Panc1 (cell line): ENCODE results near the gene RNF138.

ENCODE experiments used
- CTCF ChIP-seq: fragments of 450-650 bp; IDR thresholded peaks from 2 replicates; pipeline ENCODE4 v1.5.1; 2017; ENCODE audit warnings: mild to moderate bottlenecking
- POLR2AphosphoS5 ChIP-seq: IDR thresholded peaks from 2 replicates; pipeline ENCODE4 v1.6.1; 2012; ENCODE audit warnings: mild to moderate bottlenecking, low read depth, low read length, moderate library complexity
- REST ChIP-seq, 2 experiments: IDR thresholded peaks; 2 replicates each; pipeline ENCODE4 v1.6.1; 2011 to 2012; ENCODE audit warnings: low read depth in 2 of 2, control low read depth in 1 of 2, low read length in 1 of 2, mild to moderate bottlenecking in 1 of 2, moderate library complexity in 1 of 2; ENCODE audit not compliant: insufficient read depth in 1 of 2
- TCF7L2 ChIP-seq: IDR thresholded peaks from 2 replicates; pipeline ENCODE4 v1.6.1; 2011; ENCODE audit warnings: mild to moderate bottlenecking, low read depth, low read length, inconsistent platforms

- TF ChIP-seq CTCF: no peak
- no peak for TF ChIP-seq REST (IDR thresholded peaks at IDR 0.05; ENCODE audit: insufficient read depth in 1 of 2, low read depth in 2 of 2, low read length in 1 of 2)
- no peak for TF ChIP-seq TCF7L2
- no peak for TF ChIP-seq POLR2AphosphoS5
Measured at GRCh38 chr18:32152705-32153448, 61.2 kb downstream of the RNF138 start.
